DND-41 (cell line): ENCODE results near the gene WTAP.
"Not testable (repeated sequence)": the region's sequence is repeated elsewhere in the genome, so short reads cannot be mapped to it uniquely, and the experiment has no call there.

Experiments used
- ATAC-seq: fragments of 200-7000 bp; cut with Tn5 transposase; 3 replicates; pipeline ENCODE4 v1.9.1; 2021; ENCODE audit warnings: low read depth; ENCODE audit not compliant: insufficient read depth
- DNase-seq: peaks from one replicate; pipeline ENCODE4 v3.0.0-alpha.2; 2020
- H2AFZ ChIP-seq: 2 replicates; pipeline ENCODE4 v1.6.0; 2012; ENCODE audit warnings: low read depth, low read length
- H3K27ac ChIP-seq: 2 replicates; pipeline ENCODE4 v1.5.1; 2012; ENCODE audit warnings: low read length, inconsistent platforms
- H3K27me3 ChIP-seq: fragments of 200-600 bp; sonication (generic); 2 replicates; pipeline ENCODE4 v1.6.0; 2012; ENCODE audit warnings: low read length, mild to moderate bottlenecking, inconsistent platforms; ENCODE audit not compliant: insufficient read depth, poor library complexity
- H3K36me3 ChIP-seq: 2 replicates; pipeline ENCODE4 v1.5.1; 2012; ENCODE audit warnings: low read length, inconsistent platforms; ENCODE audit not compliant: insufficient read depth
- H3K4me1 ChIP-seq: 2 replicates; pipeline ENCODE4 v1.5.1; 2012; ENCODE audit warnings: mild to moderate bottlenecking, low read length; ENCODE audit not compliant: insufficient read depth
- H3K4me2 ChIP-seq: 2 replicates; pipeline ENCODE4 v1.6.0; 2012; ENCODE audit warnings: mild to moderate bottlenecking, moderate library complexity, low read length, inconsistent platforms; ENCODE audit not compliant: insufficient read depth
- H3K4me3 ChIP-seq, 2 experiments: fragments of 200-600 bp in 1 of 2; shearing (Covaris generic) in 1 of 2; 2 replicates each; pipeline ENCODE4 v1.5.1; 2012 to 2016; ENCODE audit warnings: inconsistent platforms in 2 of 2, low read length in 2 of 2, mild to moderate bottlenecking in 2 of 2, low read depth in 1 of 2, moderate library complexity in 1 of 2
- H3K79me2 ChIP-seq: 2 replicates; pipeline ENCODE4 v1.6.0; 2012; ENCODE audit warnings: low read length, inconsistent platforms; ENCODE audit not compliant: insufficient read depth
- H3K9ac ChIP-seq: 2 replicates; pipeline ENCODE4 v1.6.0; 2012; ENCODE audit warnings: low read depth, mild to moderate bottlenecking, inconsistent platforms, low read length, moderate library complexity
- H3K9me3 ChIP-seq: 2 replicates; pipeline ENCODE4 v1.5.1; 2012; ENCODE audit warnings: low read length, moderate library complexity, mild to moderate bottlenecking, inconsistent platforms; ENCODE audit not compliant: insufficient read depth, severe bottlenecking
- H4K20me1 ChIP-seq: 2 replicates; pipeline ENCODE4 v1.6.0; 2012; ENCODE audit warnings: low read length; ENCODE audit not compliant: insufficient read depth
- EZH2 ChIP-seq: IDR thresholded peaks from 3 replicates; pipeline ENCODE4 v1.6.1; 2012; ENCODE audit warnings: borderline replicate concordance, low read depth, mild to moderate bottlenecking, moderate library complexity, low read length, inconsistent platforms; ENCODE audit not compliant: severe bottlenecking
- TF ChIP-seq, protein P1 (sequence below): IDR thresholded peaks from 2 replicates; pipeline ENCODE4 v1.5.1; 2012; ENCODE audit warnings: borderline replicate concordance, low read length, moderate library complexity, mild to moderate bottlenecking; ENCODE audit not compliant: poor library complexity, severe bottlenecking; ENCODE audit errors: extremely low read depth

The WTAP gene

DNA sequence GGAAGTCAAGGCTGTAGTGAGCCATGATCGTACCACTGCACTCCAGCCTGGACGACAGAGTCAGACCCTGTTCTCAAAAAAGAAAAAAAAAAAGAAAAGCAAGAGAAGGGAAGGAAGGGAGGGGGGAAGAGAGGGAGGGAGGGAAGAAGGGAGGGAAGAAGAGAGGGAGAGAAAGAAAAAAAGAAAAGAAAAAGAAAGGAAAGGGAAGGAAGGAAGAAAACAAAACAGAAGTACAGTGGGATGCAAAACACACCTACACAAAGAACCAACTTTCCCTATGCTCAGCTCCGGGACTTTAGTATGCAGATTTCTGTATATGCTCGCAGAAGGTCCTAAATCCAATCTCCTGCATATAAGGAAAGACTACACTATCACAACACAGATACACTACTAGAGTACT, 2.5 kb upstream of the WTAP start:
- H3K9ac ChIP-seq, result 0 out of 2 replicates have a peak overlapping the region, but pooled peaks have one; percentile 14
- DNase-seq (no peak), ATAC-seq (no peak)
- H3K27ac ChIP-seq, result no peak overlapping the region
- peaks cover 22% of the 10 kb centered on the region for H3K36me3 ChIP-seq
- H3K27me3 ChIP-seq, result no peaks in the 10 kb centered on the region
- peak overlapping the region; percentile 75; the same call in 1 of the 2 replicates for H3K4me2 ChIP-seq
- H3K79me2 ChIP-seq, result peaks cover 80% of the 10 kb centered on the region
- H3K9me3 ChIP-seq, result no peaks in the 10 kb centered on the region
- no peak overlapping the region for H2AFZ ChIP-seq
- peaks cover 35% of the 10 kb centered on the region for H3K4me1 ChIP-seq
- no peak for TF ChIP-seq EZH2
- TF ChIP-seq, protein P1, sequence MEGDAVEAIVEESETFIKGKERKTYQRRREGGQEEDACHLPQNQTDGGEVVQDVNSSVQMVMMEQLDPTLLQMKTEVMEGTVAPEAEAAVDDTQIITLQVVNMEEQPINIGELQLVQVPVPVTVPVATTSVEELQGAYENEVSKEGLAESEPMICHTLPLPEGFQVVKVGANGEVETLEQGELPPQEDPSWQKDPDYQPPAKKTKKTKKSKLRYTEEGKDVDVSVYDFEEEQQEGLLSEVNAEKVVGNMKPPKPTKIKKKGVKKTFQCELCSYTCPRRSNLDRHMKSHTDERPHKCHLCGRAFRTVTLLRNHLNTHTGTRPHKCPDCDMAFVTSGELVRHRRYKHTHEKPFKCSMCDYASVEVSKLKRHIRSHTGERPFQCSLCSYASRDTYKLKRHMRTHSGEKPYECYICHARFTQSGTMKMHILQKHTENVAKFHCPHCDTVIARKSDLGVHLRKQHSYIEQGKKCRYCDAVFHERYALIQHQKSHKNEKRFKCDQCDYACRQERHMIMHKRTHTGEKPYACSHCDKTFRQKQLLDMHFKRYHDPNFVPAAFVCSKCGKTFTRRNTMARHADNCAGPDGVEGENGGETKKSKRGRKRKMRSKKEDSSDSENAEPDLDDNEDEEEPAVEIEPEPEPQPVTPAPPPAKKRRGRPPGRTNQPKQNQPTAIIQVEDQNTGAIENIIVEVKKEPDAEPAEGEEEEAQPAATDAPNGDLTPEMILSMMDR, result no peak
- peaks cover 27% of the 10 kb centered on the region for H4K20me1 ChIP-seq
- no peak overlapping the region for H3K4me3 ChIP-seq

DNA sequence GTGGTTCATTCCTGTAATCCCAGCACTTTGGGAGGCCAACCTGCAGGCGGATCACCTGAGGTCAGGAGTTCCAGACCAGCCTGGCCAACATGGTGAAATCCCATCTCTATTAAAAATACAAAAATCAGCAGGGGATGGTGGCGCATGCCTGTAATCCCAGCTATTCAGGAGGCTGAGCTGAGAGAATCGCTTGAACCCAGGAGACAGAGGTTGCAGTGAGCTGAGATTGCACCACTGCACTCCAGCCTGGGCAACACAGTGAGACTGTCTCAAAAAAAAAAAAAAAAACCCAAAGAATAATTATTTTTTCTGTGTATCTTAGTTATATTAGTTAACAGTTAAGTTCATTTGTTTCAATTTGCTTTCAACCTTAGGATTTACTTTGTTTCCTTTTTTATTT, 2.1 kb upstream of the WTAP start:
- not testable (repeated sequence) for DNase-seq, H3K9me3 ChIP-seq, ATAC-seq, H2AFZ ChIP-seq, H3K4me3 ChIP-seq, H3K27ac ChIP-seq, H3K27me3 ChIP-seq
- H3K4me2 ChIP-seq, result peak overlapping the region; percentile 75; the same call in 1 of the 2 replicates
- H3K4me1 ChIP-seq, result peaks cover 39% of the 10 kb centered on the region
- peaks cover 25% of the 10 kb centered on the region for H3K36me3 ChIP-seq
- H4K20me1 ChIP-seq, result peaks cover 31% of the 10 kb centered on the region
- H3K9ac ChIP-seq, result 0 out of 2 replicates have a peak overlapping the region, but pooled peaks have one; percentile 14
- H3K79me2 ChIP-seq, result peaks cover 84% of the 10 kb centered on the region

DNA sequence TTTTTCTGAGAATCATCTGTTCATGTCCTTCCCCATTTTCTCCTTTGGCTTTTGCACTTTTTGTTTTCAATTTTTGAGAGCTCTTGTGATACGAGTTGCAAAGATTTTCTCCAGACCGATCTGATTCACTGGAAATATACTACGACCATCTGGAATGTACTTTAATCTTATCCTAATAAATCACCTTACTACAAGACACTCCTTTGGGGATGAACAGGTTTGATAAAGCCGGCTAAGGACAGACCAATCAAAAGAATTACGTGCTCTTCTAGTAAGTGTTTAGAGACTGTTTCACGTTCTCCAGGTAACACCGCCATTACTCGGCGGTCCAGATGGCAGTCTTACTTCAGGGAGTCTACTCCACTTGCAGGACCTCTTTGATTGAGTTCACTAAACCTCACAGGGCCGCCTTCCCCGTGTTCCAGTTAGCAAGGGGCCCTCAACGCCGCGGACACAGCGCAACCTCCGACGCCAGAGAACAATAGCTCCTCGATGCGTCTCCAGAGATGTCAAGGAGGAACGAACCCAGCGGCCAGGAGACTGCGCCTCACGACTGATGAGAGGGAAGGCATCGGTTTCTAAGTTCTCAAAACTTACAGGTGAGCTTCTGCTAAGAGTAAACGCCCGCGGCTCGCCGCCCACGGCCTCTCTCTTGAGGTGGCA, 920 bp upstream of the WTAP start:
- ATAC-seq, result peak; percentile 43
- DNase-seq, result no peak
- H2AFZ ChIP-seq, result peak overlapping the region; percentile 89

More for the DNA sequence above, 920 bp upstream of the WTAP start:
- Histone ChIP-seq H3K4me3 (peak overlapping the region; percentile 60 to 72), H3K27me3 (no peaks in the 10 kb centered on the region), H3K27ac (peak overlapping the region; percentile 100), H3K4me1 (peaks cover 51% of the 10 kb centered on the region), H3K9me3 (no peaks in the 10 kb centered on the region), H3K4me2 (peak overlapping the region; percentile 75), H3K9ac (peak overlapping the region; percentile 97), H4K20me1 (peaks cover 42% of the 10 kb centered on the region), H3K79me2 (peaks cover 96% of the 10 kb centered on the region), H3K36me3 (peaks cover 35% of the 10 kb centered on the region)
- TF ChIP-seq, protein P1, result no peak
- TF ChIP-seq EZH2, result no peak
